GM12878 (cell line): ENCODE results near the gene OOEP. TPM values are rescaled to one million over a fixed set of nuclear protein-coding genes. Genes with fewer than 3 reads are reported as not detected.

Experiments used
- ATAC-seq: fragments of 200-7000 bp; cut with Tn5 transposase; 3 replicates; pipeline ENCODE4 v1.9.1; 2020; ENCODE audit warnings: mild to moderate bottlenecking, moderate library complexity
- BruUV-seq: library from RNA; stranded (reverse); fragments of 400-500 nt; replicated peaks from 2 replicates; lab custom pipeline; 2021; lab: Mats Ljungman, UMichigan
- CTCF ChIA-PET: fragments of 300-600 bp; sonication (Branson Sonifier 250); formaldehyde crosslinking; extraction: SDS; loops from one replicate; lab custom pipeline; 2021; ENCODE audit warnings: inconsistent platforms; lab: Yijun Ruan, JAX
- POLR2A ChIA-PET: fragments of 350-600 bp; formaldehyde crosslinking; extraction: SDS; loops from one replicate; lab custom pipeline; 2021; ENCODE audit warnings: inconsistent platforms; lab: Charles Lee
- RAD21 ChIA-PET: fragments of 300-600 bp; sonication (Branson Sonifier 250); formaldehyde crosslinking; loops from one replicate; lab custom pipeline; 2023; ENCODE audit warnings: antibody characterized with exemption; ENCODE audit not compliant: unreplicated experiment; lab: Charles Lee
- SMC1A ChIA-PET: fragments of 300-600 bp; sonication (Branson Sonifier 250); formaldehyde crosslinking; loops from one replicate; lab custom pipeline; 2023; ENCODE audit not compliant: unreplicated experiment, uncharacterized antibody; lab: Charles Lee
- DNase-seq: peaks from one replicate; pipeline ENCODE4 v3.0.0-alpha.2; 2011; ENCODE audit warnings: low read depth, low spot score
- FAIRE-seq: peaks from 3 replicates; lab custom pipeline; 2011; peaks lifted over from hg19 to GRCh38; lab: Jason Lieb, UNC
- H2AFZ ChIP-seq: 2 replicates; pipeline ENCODE4 v1.6.0; 2011; ENCODE audit warnings: low read depth, low read length, control low read depth; ENCODE audit not compliant: control insufficient read depth
- H3K27ac ChIP-seq: 2 replicates; pipeline ENCODE4 v1.5.1; 2011; ENCODE audit warnings: control low read depth; ENCODE audit not compliant: control insufficient read depth, insufficient read depth
- H3K27me3 ChIP-seq, 2 experiments: replicated peaks in 1 of 2; 2 replicates each; pipeline versions ENCODE4 v1.6.0 to v1.6.1; 2011; ENCODE audit warnings: low read length in 1 of 2; ENCODE audit not compliant: control insufficient read depth in 2 of 2, insufficient read depth in 2 of 2
- H3K36me3 ChIP-seq, 2 experiments: 2 replicates each; pipeline ENCODE4 v1.5.1; 2011; ENCODE audit warnings: low read length in 1 of 2; ENCODE audit not compliant: control insufficient read depth in 2 of 2, insufficient read depth in 2 of 2
- H3K4me1 ChIP-seq: 2 replicates; pipeline ENCODE4 v1.6.1; 2011; ENCODE audit warnings: mild to moderate bottlenecking, low read length, moderate library complexity, mixed read lengths; ENCODE audit not compliant: control insufficient read depth, insufficient read depth
- H3K4me2 ChIP-seq: 2 replicates; pipeline ENCODE4 v1.6.0; 2011; ENCODE audit warnings: control low read depth; ENCODE audit not compliant: control insufficient read depth, insufficient read depth
- H3K4me3 ChIP-seq: fragments of 200-600 bp; sonication (generic); 2 replicates; pipeline ENCODE4 v1.5.1; 2016
- H3K79me2 ChIP-seq: 2 replicates; pipeline ENCODE4 v1.6.0; 2011; ENCODE audit warnings: low read length; ENCODE audit not compliant: control insufficient read depth, insufficient read depth
- H3K9ac ChIP-seq: 2 replicates; pipeline ENCODE4 v1.8.0; 2011; ENCODE audit warnings: low read length, control low read depth, mixed read lengths; ENCODE audit not compliant: control insufficient read depth, insufficient read depth
- H3K9me3 ChIP-seq: replicated peaks from 3 replicates; pipeline ENCODE4 v1.5.1; 2011; ENCODE audit warnings: mild to moderate bottlenecking, low read length; ENCODE audit not compliant: control insufficient read depth, insufficient read depth
- H4K20me1 ChIP-seq: 2 replicates; pipeline ENCODE4 v1.6.0; 2011; ENCODE audit not compliant: control insufficient read depth, insufficient read depth
- CBX5 ChIP-seq: sonication (generic); IDR thresholded peaks from 2 replicates; pipeline ENCODE4 v1.6.1; 2016; ENCODE audit warnings: low read depth, moderate library complexity, mild to moderate bottlenecking, inconsistent platforms
- CHD1 ChIP-seq: IDR thresholded peaks from 2 replicates; pipeline ENCODE4 v1.6.1; 2012; ENCODE audit warnings: low read depth, low read length, improper control_type of control experiment
- CHD4 ChIP-seq: fragments of 200-600 bp; sonication (generic); IDR thresholded peaks from 2 replicates; pipeline ENCODE4 v1.6.1; 2016; ENCODE audit warnings: mild to moderate bottlenecking
- HCFC1 ChIP-seq: fragments of 150-350 bp; IDR thresholded peaks from 2 replicates; pipeline ENCODE4 v1.6.1; 2014; ENCODE audit warnings: low read length
- HDAC6 ChIP-seq: fragments of 200-600 bp; sonication (generic); IDR thresholded peaks from one replicate; pipeline ENCODE4 v1.8.0; 2017; ENCODE audit warnings: antibody characterized with exemption; ENCODE audit not compliant: unreplicated experiment
- TCF12 ChIP-seq: IDR thresholded peaks from 2 replicates; pipeline ENCODE4 v1.6.1; 2011; ENCODE audit warnings: low read depth, mild to moderate bottlenecking, low read length
- ZNF384 ChIP-seq: IDR thresholded peaks from 2 replicates; pipeline ENCODE4 v1.6.1; 2012; ENCODE audit warnings: low read depth, mild to moderate bottlenecking, low read length, improper control_type of control experiment, borderline replicate concordance
- WGBS: methylation state at CpG from one replicate; pipeline ENCODE4 v1.1.6; 2016; ENCODE audit warnings: low lambda C conversion rate; ENCODE audit not compliant: insufficient replicate concordance, insufficient coverage; ENCODE audit errors: missing lambda C conversion rate; 5-methylcytosine and 5-hydroxymethylcytosine counted together
- in situ Hi-C: fragments of 300-500 bp; cut with MboI; formaldehyde crosslinking; loops from 9 replicates; pipeline ENCODE4 v1.14.3; 2018; ENCODE audit warnings: mixed read lengths
- intact Hi-C: fragments of 100-400 bp; cut with micrococcal nuclease; formaldehyde crosslinking; loops from one replicate; pipeline ENCODE4 v1.14.2; 2022; ENCODE audit not compliant: unreplicated experiment
- polyA plus RNA-seq, 11 experiments: library from polyadenylated mRNA; depleted of rRNA in 4 of 11; unstranded in 6 of 11; stranded (reverse) in 5 of 11; fragments of >200 nt; fragmentation: Nextera tagmentation in 4 of 11; fragmentation: Illumina TruSeq in 1 of 11; extraction: Ambion mirVana in 4 of 11; extraction: Trizol in 1 of 11; gene quantifications; 1 replicate in 1 of 11; 2 replicates in 10 of 11; pipeline versions ENCODE4 v1.2.1 to v1.2.3, GENCODE V29; 2011 to 2016; ENCODE audit warnings: inconsistent platforms in 2 of 11, missing spikeins in 2 of 11, low read depth in 1 of 11
- total RNA-seq, 4 experiments: library from RNA; depleted of rRNA in 3 of 4; stranded (reverse); fragments of >200 nt in 3 of 4; fragmentation: Illumina TruSeq in 1 of 4; extraction: Trizol in 1 of 4; gene quantifications; 2 replicates each; pipeline versions ENCODE4 v1.2.1 to v1.2.3, GENCODE V29; 2013 to 2021
- TF ChIP-seq, protein P1 (sequence below), 3 experiments: IDR thresholded peaks in 2 of 3; conservative IDR thresholded peaks in 1 of 3; 2 replicates each; pipeline ENCODE4 v1.5.1; 2011; ENCODE audit warnings: low read depth in 3 of 3, low read length in 3 of 3, mild to moderate bottlenecking in 3 of 3, control low read depth in 2 of 3, moderate library complexity in 2 of 3, inconsistent platforms in 1 of 3, mixed read lengths in 1 of 3; ENCODE audit not compliant: control insufficient read depth in 2 of 3, insufficient read depth in 1 of 3; ENCODE audit errors: extremely low read depth in 1 of 3
- TF ChIP-seq, protein P2 (sequence below): fragments of 450-650 bp; conservative IDR thresholded peaks from 2 replicates; pipeline ENCODE4 v1.6.1; 2017; ENCODE audit warnings: mild to moderate bottlenecking, moderate library complexity
- TF ChIP-seq, protein P3 (sequence below): fragments of 150-350 bp; IDR thresholded peaks from 2 replicates; pipeline ENCODE4 v1.6.1; 2014; ENCODE audit warnings: mild to moderate bottlenecking, low read depth, low read length
- TF ChIP-seq, protein P4 (sequence below): IDR thresholded peaks from 2 replicates; pipeline ENCODE4 v1.6.1; 2012; ENCODE audit warnings: low read length, inconsistent platforms

The OOEP gene
- total and polyA plus RNA-seq, 10 of the 15 experiments (the other 5 are each of a cell fraction or from before 2014, with no cell fraction given), result 0.08 TPM; not detected in 9

DNA sequence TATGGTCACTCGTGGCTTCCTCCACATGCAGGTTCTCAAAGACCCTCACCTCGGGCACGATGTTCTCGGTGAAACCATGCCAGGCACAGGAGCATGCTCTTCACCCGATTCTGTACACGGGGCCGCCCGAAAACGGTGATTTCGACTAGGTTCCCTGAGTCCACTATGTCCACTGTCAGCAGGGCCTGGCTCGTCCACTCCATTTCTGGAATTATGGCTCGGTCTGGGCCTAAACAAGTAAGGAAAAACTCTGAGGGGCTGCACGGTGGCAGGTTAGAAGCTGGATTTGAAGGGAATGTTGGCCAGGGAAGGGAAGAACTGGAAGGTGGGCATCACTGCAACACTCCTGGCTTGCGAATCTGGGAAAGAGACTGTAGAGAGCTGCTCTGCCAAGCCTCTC, 540 bp downstream of the OOEP start (continued):
- TF ChIP-seq, protein P1, sequence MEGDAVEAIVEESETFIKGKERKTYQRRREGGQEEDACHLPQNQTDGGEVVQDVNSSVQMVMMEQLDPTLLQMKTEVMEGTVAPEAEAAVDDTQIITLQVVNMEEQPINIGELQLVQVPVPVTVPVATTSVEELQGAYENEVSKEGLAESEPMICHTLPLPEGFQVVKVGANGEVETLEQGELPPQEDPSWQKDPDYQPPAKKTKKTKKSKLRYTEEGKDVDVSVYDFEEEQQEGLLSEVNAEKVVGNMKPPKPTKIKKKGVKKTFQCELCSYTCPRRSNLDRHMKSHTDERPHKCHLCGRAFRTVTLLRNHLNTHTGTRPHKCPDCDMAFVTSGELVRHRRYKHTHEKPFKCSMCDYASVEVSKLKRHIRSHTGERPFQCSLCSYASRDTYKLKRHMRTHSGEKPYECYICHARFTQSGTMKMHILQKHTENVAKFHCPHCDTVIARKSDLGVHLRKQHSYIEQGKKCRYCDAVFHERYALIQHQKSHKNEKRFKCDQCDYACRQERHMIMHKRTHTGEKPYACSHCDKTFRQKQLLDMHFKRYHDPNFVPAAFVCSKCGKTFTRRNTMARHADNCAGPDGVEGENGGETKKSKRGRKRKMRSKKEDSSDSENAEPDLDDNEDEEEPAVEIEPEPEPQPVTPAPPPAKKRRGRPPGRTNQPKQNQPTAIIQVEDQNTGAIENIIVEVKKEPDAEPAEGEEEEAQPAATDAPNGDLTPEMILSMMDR (IDR thresholded peaks at IDR 0.05 in 2 of 3, conservative IDR thresholded peaks at IDR 0.05 in 1 of 3; ENCODE audit: control insufficient read depth in 2 of 3, extremely low read depth in 1 of 3, insufficient read depth in 1 of 3, low read depth in 3 of 3, low read length in 3 of 3), result no peak
- no peak for TF ChIP-seq CHD1
- TF ChIP-seq, protein P2, sequence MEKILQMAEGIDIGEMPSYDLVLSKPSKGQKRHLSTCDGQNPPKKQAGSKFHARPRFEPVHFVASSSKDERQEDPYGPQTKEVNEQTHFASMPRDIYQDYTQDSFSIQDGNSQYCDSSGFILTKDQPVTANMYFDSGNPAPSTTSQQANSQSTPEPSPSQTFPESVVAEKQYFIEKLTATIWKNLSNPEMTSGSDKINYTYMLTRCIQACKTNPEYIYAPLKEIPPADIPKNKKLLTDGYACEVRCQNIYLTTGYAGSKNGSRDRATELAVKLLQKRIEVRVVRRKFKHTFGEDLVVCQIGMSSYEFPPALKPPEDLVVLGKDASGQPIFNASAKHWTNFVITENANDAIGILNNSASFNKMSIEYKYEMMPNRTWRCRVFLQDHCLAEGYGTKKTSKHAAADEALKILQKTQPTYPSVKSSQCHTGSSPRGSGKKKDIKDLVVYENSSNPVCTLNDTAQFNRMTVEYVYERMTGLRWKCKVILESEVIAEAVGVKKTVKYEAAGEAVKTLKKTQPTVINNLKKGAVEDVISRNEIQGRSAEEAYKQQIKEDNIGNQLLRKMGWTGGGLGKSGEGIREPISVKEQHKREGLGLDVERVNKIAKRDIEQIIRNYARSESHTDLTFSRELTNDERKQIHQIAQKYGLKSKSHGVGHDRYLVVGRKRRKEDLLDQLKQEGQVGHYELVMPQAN, result no peak
- no peak for TF ChIP-seq CBX5
- TF ChIP-seq ZNF384, result no peak

DNA sequence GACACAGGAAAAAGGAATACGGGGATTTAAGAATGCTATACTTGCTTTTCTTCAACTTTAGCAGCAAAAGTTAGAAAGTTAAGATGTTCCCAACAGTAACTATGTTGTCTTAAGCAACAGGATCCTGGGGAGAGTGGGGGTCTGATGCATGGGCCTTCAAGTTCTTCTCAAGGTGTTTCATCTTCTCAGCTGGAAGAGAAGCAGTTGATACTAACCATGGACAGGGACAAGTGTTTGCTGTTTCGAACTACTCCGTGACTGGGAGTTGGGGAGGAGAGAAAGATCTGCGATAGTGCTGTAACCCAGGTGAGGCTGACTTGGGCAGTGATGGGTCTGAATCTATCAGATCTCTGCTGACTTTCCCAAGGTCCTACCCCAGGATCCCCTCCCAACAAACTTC, 1.0 kb downstream of the OOEP start:
- Histone ChIP-seq H3K4me2 (no peak overlapping the region), H3K4me3 (no peak overlapping the region), H3K27ac (no peak overlapping the region), H2AFZ (no peak overlapping the region), H3K4me1 (no peaks in the 10 kb centered on the region), H3K36me3 (no peaks in the 10 kb centered on the region), H3K27me3 (0 out of 4 replicates have a peak, but pooled peaks cover 0 to 3% of the 10 kb centered on the region in 2 experiments), H3K9me3 (no peaks in the 10 kb centered on the region; the same call in 2 of the 3 replicates), H3K9ac (no peak overlapping the region), H4K20me1 (no peaks in the 10 kb centered on the region), H3K79me2 (no peaks in the 10 kb centered on the region)
- ChIA-PET RAD21 (no interaction called here), POLR2A (no interaction called here), SMC1A (no interaction called here), CTCF (no interaction called here)
- WGBS, result 70% methylated on average over 4 of the region's 4 CpGs
- in situ Hi-C loops, result no loop called here
- intact Hi-C loops, result no loop called here
- DNase-seq (no peak), ATAC-seq (no peak), FAIRE-seq (no peak)
- BruUV-seq, result no TSS peak
- no peak for TF ChIP-seq CHD4
- TF ChIP-seq TCF12, result no peak
- TF ChIP-seq HDAC6, result no peak
- TF ChIP-seq, protein P3, sequence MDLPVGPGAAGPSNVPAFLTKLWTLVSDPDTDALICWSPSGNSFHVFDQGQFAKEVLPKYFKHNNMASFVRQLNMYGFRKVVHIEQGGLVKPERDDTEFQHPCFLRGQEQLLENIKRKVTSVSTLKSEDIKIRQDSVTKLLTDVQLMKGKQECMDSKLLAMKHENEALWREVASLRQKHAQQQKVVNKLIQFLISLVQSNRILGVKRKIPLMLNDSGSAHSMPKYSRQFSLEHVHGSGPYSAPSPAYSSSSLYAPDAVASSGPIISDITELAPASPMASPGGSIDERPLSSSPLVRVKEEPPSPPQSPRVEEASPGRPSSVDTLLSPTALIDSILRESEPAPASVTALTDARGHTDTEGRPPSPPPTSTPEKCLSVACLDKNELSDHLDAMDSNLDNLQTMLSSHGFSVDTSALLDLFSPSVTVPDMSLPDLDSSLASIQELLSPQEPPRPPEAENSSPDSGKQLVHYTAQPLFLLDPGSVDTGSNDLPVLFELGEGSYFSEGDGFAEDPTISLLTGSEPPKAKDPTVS, result no peak
- TF ChIP-seq, protein P4, sequence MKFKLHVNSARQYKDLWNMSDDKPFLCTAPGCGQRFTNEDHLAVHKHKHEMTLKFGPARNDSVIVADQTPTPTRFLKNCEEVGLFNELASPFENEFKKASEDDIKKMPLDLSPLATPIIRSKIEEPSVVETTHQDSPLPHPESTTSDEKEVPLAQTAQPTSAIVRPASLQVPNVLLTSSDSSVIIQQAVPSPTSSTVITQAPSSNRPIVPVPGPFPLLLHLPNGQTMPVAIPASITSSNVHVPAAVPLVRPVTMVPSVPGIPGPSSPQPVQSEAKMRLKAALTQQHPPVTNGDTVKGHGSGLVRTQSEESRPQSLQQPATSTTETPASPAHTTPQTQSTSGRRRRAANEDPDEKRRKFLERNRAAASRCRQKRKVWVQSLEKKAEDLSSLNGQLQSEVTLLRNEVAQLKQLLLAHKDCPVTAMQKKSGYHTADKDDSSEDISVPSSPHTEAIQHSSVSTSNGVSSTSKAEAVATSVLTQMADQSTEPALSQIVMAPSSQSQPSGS, result no peak
- no peak for TF ChIP-seq HCFC1
